Smooth muscle cell (in vitro differentiated cells): ENCODE measurements around the gene RAB35. TPM values are rescaled to one million over a fixed set of nuclear protein-coding genes. Genes with fewer than 3 reads are reported as not detected.

Experiments used
- DNase-seq: peaks from one replicate; lab custom pipeline; 2025; ENCODE audit not compliant: unreplicated experiment; lab: John Stamatoyannopoulos, UW
- H2AFZ ChIP-seq: fragments of 200-600 bp; sonication (generic); 2 replicates; pipeline ENCODE4 v1.6.0; 2016; ENCODE audit warnings: antibody characterized with exemption, low read depth, mild to moderate bottlenecking
- H3F3A ChIP-seq: fragments of 200-600 bp; sonication (generic); 2 replicates; pipeline ENCODE4 v1.6.0; 2017; ENCODE audit warnings: antibody characterized with exemption, low read depth
- H3K27ac ChIP-seq: fragments of 200-600 bp; sonication (generic); 2 replicates; pipeline ENCODE4 v1.5.1; 2016; ENCODE audit warnings: low read depth, mild to moderate bottlenecking
- H3K27me3 ChIP-seq: fragments of 200-600 bp; sonication (generic); 2 replicates; pipeline ENCODE4 v1.6.1; 2016; ENCODE audit warnings: low read depth, mild to moderate bottlenecking
- H3K36me3 ChIP-seq: fragments of 200-600 bp; sonication (generic); 2 replicates; pipeline ENCODE4 v1.5.1; 2016; ENCODE audit warnings: low read depth
- H3K4me1 ChIP-seq: fragments of 200-600 bp; sonication (generic); 2 replicates; pipeline ENCODE4 v1.5.1; 2016; ENCODE audit warnings: low read depth
- H3K4me2 ChIP-seq: fragments of 200-600 bp; sonication (generic); 2 replicates; pipeline ENCODE4 v1.6.0; 2016; ENCODE audit warnings: mild to moderate bottlenecking
- H3K4me3 ChIP-seq: fragments of 200-600 bp; sonication (generic); 2 replicates; pipeline ENCODE4 v1.5.1; 2016; ENCODE audit warnings: mild to moderate bottlenecking
- H3K79me2 ChIP-seq: fragments of 200-600 bp; sonication (generic); 2 replicates; pipeline ENCODE4 v1.6.0; 2016; ENCODE audit warnings: low read depth, mild to moderate bottlenecking
- H3K9ac ChIP-seq: fragments of 200-600 bp; sonication (generic); 2 replicates; pipeline ENCODE4 v1.6.0; 2016; ENCODE audit warnings: low read depth
- H3K9me3 ChIP-seq: fragments of 200-600 bp; sonication (generic); replicated peaks from 2 replicates; pipeline ENCODE4 v1.5.1; 2016; ENCODE audit warnings: low read depth
- H4K20me1 ChIP-seq: fragments of 200-600 bp; sonication (generic); 2 replicates; pipeline ENCODE4 v1.6.0; 2016; ENCODE audit warnings: low read depth
- WGBS: methylation state at CpG from one replicate; pipeline ENCODE4 v1.1.7; 2016; ENCODE audit warnings: low lambda C conversion rate; 5-methylcytosine and 5-hydroxymethylcytosine counted together
- polyA plus RNA-seq: library from polyadenylated mRNA; unstranded; fragments of >200 nt; fragmentation: Nextera tagmentation; extraction: Ambion mirVana; gene quantifications from 2 replicates; pipeline ENCODE4 v1.2.1, GENCODE V29; 2016
- total RNA-seq: library from RNA; depleted of rRNA; stranded (reverse); fragments of >200 nt; gene quantifications from 2 replicates; pipeline ENCODE4 v1.2.3, GENCODE V29; 2014
- TF ChIP-seq, protein P1 (sequence below): fragments of 200-600 bp; sonication (generic); IDR thresholded peaks from 2 replicates; pipeline ENCODE4 v1.5.1; 2017; ENCODE audit warnings: borderline replicate concordance, mild to moderate bottlenecking, antibody characterized with exemption; ENCODE audit not compliant: insufficient read depth, poor library complexity, severe bottlenecking

The RAB35 gene
- total and polyA plus RNA-seq, 2 experiments from 2014 or later = 19.1 to 19.3 TPM

GRCh38 chr12:120115066-120115465 is 1.5 kb downstream of the RAB35 start:
- peaks cover 58% of the 10 kb centered on the region for H3K79me2 ChIP-seq
- H3K9ac ChIP-seq = no peak overlapping the region
- H3K9me3 ChIP-seq = no peaks in the 10 kb centered on the region
- H3K27ac ChIP-seq = peak overlapping the region; percentile 12
- no peaks in the 10 kb centered on the region for H3K27me3 ChIP-seq
- 91% methylated on average over 3 of the region's 3 CpGs for WGBS
- peak overlapping the region; percentile 91 for H3K4me2 ChIP-seq
- no peak overlapping the region for H2AFZ ChIP-seq
- H3F3A ChIP-seq = peaks cover 16% of the 10 kb centered on the region
- H4K20me1 ChIP-seq = peaks cover 62% of the 10 kb centered on the region
- H3K4me3 ChIP-seq = peak overlapping the region; percentile 72
- no peaks in the 10 kb centered on the region for H3K36me3 ChIP-seq
- H3K4me1 ChIP-seq = peaks cover 26% of the 10 kb centered on the region
- TF ChIP-seq, protein P1, sequence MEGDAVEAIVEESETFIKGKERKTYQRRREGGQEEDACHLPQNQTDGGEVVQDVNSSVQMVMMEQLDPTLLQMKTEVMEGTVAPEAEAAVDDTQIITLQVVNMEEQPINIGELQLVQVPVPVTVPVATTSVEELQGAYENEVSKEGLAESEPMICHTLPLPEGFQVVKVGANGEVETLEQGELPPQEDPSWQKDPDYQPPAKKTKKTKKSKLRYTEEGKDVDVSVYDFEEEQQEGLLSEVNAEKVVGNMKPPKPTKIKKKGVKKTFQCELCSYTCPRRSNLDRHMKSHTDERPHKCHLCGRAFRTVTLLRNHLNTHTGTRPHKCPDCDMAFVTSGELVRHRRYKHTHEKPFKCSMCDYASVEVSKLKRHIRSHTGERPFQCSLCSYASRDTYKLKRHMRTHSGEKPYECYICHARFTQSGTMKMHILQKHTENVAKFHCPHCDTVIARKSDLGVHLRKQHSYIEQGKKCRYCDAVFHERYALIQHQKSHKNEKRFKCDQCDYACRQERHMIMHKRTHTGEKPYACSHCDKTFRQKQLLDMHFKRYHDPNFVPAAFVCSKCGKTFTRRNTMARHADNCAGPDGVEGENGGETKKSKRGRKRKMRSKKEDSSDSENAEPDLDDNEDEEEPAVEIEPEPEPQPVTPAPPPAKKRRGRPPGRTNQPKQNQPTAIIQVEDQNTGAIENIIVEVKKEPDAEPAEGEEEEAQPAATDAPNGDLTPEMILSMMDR = no peak
- no peak for DNase-seq

GRCh38 chr12:120110550-120111501 is 5.7 kb downstream of the RAB35 start:
- 75% methylated on average over 26 of the region's 26 CpGs for WGBS
- Histone ChIP-seq H3K4me1 (peaks cover 8% of the 10 kb centered on the region), H3K4me2 (no peak overlapping the region), H3F3A (no peaks in the 10 kb centered on the region), H2AFZ (no peak overlapping the region), H3K4me3 (no peak overlapping the region), H4K20me1 (peaks cover 98% of the 10 kb centered on the region), H3K9me3 (no peaks in the 10 kb centered on the region), H3K79me2 (peaks cover 95% of the 10 kb centered on the region), H3K9ac (no peak overlapping the region), H3K27me3 (no peaks in the 10 kb centered on the region), H3K27ac (no peak overlapping the region), H3K36me3 (no peaks in the 10 kb centered on the region)
- no peak for DNase-seq
- TF ChIP-seq, protein P1 = no peak

- WGBS = 84% methylated on average over 10 of the region's 10 CpGs
- no peak overlapping the region for H3K4me3 ChIP-seq
- H3K9me3 ChIP-seq = no peaks in the 10 kb centered on the region
- no peaks in the 10 kb centered on the region for H3K27me3 ChIP-seq
- no peak overlapping the region for H3K4me2 ChIP-seq
- H3K27ac ChIP-seq = no peak overlapping the region
- H4K20me1 ChIP-seq = peaks cover 98% of the 10 kb centered on the region
- DNase-seq = no peak
- TF ChIP-seq, protein P1 = no peak
- no peak overlapping the region for H3K9ac ChIP-seq
- H2AFZ ChIP-seq = no peak overlapping the region
- H3K36me3 ChIP-seq = no peaks in the 10 kb centered on the region
- H3K79me2 ChIP-seq = peaks cover 91% of the 10 kb centered on the region
- H3F3A ChIP-seq = no peaks in the 10 kb centered on the region
- no peaks in the 10 kb centered on the region for H3K4me1 ChIP-seq
Measured at GRCh38 chr12:120109570-120110267, 6.8 kb downstream of the RAB35 start.
